ENCODE measurements around the gene RPTOR. TPM values are rescaled to one million over a fixed set of nuclear protein-coding genes. Genes with fewer than 3 reads are reported as not detected.

RPTOR gene
- total RNA-seq, 1 experiment from 2014 or later = 15.2 TPM

- DNase-seq (ENCODE audit: low spot score) = no peak
These were observed 95.9 kb downstream of the RPTOR start for GRCh38 chr17:80640366-80641084.

DNA sequence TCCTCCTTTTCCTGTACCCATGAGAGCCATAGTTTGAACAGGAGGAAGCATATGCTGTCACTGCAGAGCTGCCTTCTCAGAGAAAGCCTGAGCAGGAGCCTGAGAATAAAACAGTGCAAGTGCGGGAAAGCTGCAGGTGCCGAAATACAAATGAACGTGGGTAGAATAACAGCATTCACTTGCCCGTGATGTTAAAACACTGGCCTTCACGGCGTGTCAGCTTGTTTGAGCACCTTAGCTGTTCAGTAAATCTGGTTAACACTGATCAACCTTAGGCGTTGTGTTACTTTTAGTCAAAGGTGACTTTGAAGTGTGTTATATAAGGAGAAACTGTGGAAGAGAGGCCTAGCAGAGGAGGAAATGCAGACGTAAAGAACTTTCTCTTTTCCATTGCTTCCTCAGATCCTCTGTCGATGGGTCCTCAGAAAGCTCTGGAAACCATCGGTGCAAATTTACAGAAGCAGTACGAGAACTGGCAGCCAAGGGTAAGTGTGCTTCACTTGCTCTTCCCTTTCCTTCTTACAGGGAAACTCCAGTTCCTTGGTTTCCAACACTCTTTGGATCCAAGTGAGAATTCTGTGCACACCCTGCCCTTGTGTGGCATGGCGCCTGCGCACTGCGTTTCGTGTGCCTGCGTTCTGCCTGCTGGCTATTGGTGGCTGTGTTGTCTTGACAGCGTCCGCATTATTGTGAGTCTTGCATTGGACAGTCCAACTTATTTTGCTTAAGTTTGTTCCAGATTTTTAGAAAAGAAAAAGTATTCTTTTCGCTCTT lies 98.9 kb downstream of the RPTOR start:
- no peak for DNase-seq (ENCODE audit: low spot score)

DNA sequence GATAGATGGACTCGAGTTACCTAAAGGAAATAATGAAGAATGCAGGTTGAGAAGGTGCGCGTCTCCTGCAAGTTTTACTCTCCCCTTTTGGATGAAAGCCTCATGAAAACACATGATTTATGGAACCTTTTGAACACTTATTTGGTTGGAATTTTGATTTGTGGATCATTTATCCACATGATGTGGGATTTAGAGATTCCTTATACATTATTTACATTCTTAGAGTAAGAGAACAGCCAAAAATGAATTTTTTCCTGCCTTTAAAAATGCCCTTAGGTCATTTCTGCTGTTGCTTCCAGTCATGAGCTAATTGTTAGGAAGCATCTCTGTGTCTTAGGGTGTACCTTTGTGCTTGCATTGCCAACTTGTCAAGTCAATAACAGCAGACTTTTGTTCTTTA lies 99.9 kb downstream of the RPTOR start:
- no peak for DNase-seq (ENCODE audit: low spot score)

- no peak for DNase-seq (ENCODE audit: low spot score)
These were observed 101.2 kb downstream of the RPTOR start for GRCh38 chr17:80645706-80646325.

- no peak for DNase-seq (ENCODE audit: low spot score)
These were observed 101.7 kb downstream of the RPTOR start for GRCh38 chr17:80646328-80646727.

GRCh38 chr17:80647746-80648145 lies 103.1 kb downstream of the RPTOR start:
- peak; percentile 84 for DNase-seq (ENCODE audit: low spot score)

DNA sequence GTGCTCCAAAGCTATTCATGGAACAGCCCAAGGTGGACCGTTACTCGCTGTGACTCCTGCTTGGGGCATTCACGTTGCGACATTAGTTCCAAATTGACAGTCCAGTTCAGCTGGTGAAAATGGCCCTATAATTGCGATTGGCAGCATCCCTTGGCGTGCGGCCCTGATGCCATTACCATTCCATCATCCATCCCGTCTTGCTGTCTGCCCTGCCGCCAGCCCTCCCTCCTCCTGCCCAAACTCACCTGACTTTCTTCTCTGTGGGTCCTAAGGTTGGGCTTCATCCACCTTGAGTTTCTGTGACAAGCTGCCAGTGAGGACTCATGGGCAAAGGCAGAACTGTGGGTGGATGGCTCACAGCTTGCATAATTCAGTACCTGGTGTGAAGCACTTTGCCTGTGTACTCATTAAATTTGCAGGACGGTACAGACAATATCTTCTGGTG lies 104.6 kb downstream of the RPTOR start:
- DNase-seq (ENCODE audit: low spot score) = no peak

DNA sequence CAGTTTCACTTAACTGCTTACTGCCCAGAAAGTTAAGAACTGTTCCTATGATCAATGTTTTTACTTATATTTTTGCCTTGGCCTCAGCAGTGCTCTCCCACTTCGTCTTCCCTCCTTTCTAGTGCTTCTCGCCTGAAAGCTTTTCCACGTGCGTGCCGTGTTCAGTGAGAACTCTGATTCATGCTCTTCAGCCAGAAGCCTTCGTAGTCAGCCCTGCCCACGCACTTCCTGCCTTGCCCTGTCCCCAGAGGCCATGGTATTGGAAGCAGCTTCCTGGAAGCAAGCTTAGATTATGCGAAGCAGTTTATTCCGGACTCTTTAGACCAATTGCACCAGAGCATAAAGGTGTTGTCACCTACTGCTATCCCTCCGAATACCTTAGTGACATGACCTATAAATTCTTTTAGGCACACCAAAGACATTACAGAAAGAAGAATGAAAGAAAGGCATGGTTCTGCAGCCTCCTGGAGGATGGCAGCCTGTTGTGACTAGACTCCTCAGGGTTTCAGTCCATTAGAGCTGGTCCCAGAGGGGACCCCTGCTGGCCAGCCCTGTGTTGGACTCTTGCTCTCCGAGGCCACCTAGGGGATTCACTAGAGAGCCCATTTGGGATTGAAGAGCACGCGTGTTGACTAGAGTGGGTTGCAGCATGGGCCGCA lies 105.2 kb downstream of the RPTOR start:
- peak; percentile 76 for DNase-seq (ENCODE audit: low spot score)

DNA sequence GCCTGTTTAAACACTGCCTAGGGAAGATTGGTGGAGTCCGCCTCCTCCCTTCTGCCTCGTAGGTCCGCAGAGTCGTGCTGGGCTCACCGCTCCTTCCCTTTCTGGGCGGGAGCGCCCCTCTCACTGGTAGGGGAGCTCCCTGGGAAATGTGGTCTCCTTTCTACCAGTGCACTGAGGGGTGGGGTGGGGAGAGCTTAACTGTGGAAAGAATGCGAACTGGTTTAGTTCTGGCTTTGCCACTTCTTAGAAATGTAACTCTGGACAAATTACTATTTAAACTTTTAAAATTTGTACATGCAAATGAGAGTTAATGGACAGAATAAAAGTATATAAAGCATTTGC lies 105.7 kb downstream of the RPTOR start:
- no peak for DNase-seq (ENCODE audit: low spot score)

DNA sequence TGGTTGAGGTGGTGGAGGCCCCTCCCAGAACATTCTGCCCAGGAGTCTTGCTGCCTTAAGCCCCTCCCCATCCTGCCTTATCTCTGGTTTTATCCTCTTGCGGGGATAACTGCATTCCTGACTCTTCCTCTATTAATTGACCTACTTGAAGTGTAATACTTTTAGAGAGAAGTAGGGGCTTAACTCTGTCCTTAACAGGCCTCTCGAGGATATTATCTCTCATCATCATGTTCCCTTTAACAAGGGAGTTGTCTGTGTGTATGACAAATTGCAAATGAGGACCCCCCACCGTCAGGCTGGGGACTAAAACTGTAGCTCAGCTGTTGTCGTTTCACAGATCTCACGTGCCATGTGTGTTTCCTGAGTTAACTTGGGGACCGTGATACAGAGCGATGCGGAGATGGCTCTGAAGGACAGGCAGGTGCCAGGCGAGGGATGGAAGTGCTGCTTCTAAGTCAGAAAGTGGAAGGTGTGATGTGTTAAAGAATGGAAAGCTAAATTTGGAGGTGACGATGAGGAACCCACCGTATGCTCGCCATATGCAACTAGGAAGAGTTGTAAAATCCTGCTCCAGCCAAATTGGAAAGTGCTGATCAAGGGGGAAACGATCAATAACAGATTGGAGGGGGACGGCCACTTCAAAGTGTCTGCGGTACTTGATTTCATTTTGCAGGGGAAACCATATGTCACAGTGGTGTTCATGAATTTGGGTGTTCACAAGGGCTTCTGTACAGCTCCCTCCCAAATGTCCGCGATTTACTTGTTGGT lies 106.3 kb downstream of the RPTOR start:
- DNase-seq (ENCODE audit: low spot score) = no peak

- DNase-seq (ENCODE audit: low spot score) = no peak
These were observed 108.2 kb downstream of the RPTOR start for GRCh38 chr17:80652756-80653330.

DNA sequence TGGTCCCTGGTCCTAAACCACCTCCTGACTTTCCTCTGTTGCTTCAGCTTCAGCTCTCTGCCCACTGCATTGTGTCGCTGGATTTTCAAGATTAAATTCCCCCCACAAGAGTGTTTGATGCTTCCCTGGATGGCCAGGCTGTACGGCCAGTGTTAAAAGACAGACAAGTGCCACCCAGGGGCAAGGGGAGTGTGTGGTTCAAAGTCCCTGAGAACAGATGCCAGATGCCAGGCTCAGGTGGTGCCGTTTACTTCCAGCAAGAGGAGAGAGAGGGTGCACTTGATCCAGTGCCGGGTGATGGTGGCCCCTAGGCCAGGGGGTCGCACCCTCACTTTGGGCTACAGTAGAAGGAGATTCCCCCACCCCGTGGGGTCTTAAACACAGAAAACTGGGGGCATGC lies 109.2 kb downstream of the RPTOR start:
- DNase-seq (ENCODE audit: low spot score) = no peak

- DNase-seq (ENCODE audit: low spot score) = no peak
These were observed 111.0 kb downstream of the RPTOR start for GRCh38 chr17:80655608-80656007.

DNA sequence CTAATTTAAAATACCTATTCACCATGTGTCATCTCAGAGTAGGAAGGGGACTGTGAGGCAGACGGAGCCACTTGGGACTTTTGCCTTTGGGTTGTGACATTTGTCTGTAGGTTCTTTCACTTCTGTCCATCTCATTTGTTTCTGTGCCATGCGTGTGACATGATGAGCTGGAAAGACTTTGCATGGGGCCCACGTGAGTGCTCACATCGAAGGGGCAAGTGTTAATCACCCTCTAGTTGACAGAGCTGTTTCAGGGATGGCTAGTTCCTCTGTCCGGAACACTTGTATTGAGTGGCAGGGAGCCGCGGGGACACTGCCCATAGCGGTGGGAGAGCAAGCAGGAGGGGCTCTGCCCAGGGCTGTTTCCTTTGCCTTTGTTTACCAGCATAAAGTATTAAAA lies 112.0 kb downstream of the RPTOR start:
- DNase-seq (ENCODE audit: low spot score) = no peak

DNA sequence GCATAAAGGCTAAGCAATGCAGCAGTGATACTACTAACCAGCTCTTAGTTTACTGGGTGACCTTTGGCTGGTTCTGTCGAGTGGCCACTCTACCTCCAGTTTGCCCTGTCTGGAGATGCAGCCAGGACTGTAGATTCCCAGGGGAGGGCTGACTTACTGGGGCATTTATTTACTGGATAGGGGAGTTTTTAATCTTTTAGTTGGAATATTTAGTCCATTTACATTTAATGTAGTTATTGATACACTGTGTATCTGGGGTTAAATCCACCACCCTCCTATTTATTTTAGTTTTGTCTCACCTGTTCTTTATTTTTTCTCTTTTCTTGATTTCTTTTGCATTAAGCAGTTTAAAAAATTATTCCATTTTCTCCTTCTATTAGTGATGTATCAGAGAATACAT lies 112.9 kb downstream of the RPTOR start:
- DNase-seq (ENCODE audit: low spot score) = no peak

- DNase-seq (ENCODE audit: low spot score) = no peak
These were observed 114.2 kb downstream of the RPTOR start for GRCh38 chr17:80658821-80659220.

- no peak for DNase-seq (ENCODE audit: low spot score)
These were observed 115.0 kb downstream of the RPTOR start for GRCh38 chr17:80659651-80660050.

DNA sequence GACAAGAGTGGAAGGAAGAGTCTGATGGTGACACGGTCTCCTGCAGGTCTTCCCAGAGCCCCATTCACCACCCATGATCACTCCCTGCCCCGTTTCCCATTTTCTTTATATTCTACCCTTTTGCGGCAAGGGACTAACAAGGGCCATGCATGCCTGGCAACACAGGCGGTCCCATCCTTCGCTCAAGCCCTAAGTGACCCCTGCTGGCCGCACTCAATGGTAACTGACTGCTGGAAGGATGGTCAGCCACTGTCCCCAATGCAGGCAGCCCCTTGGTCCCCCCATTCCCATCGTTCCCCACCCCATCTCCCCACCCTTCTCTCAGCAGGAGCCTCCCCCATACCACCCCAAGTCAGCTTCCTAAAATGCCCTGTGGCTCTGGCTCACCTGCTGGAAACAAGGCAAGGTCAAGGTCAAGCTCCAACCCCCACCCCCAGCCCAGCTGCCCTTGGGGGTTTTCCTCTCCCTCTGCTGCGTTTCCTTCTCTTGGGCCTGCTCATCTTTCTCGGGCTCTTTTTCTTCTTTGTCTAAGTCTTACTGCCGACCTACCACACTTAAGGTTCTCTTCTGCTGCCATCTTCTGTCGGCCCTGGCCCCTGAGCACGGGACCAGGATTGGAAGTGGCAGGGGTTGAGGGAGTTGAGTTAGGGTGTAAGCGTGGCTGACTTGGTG lies 116.0 kb downstream of the RPTOR start:
- no peak for DNase-seq (ENCODE audit: low spot score)

DNA sequence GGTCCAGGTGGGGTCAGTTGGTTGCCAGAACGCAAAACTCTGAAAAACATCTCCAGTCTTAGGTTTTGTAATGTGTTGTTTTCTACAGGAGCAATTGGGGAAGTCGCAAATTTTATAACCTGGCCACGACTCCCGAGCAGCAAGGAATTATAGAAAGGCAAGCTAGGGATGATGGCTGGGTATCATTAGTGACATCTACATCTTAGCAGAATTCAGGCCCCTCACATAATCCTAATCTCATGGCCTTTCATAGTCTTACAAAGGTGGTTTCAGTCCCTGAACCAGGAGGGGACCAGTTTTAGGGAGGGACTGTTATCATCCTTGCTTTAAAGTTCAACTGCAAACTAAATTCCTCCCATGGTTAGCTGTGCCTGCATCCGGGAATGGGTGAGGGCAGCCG lies 117.9 kb downstream of the RPTOR start:
- DNase-seq (ENCODE audit: low spot score) = no peak

DNA sequence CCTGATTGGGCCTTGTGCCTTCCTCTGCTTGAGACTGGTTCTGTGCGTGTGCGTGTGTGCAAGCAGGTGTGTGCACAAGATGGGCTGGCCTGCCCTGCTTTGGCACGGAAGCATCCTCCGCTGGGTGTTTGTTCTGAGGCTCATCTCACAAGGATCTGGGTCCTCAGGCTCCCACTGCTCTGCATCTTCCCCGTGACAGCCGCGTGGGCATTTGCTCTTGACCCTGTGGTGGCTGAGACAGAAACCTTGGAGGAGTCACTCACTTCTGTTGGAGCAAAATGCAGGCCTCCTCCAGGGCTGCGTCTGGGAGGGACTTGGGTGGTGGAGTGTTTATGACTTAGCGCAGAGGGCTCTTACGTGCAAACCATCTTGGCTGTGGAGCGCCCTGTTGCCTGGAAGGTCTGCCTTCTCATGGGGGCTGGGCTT lies 119.2 kb downstream of the RPTOR start:
- DNase-seq (ENCODE audit: low spot score) = no peak
